Keratinocyte (primary cell): ENCODE results near the gene WBP1L.
"Not testable (repeated sequence)": the region's sequence is repeated elsewhere in the genome, so short reads cannot be mapped to it uniquely, and the experiment has no call there.

Experiments used
- CTCF ChIP-seq, 3 experiments: IDR thresholded peaks in 1 of 3; conservative IDR thresholded peaks in 1 of 3; optimal IDR thresholded peaks in 1 of 3; 2 replicates in 2 of 3; 3 replicates in 1 of 3; pipeline versions ENCODE3 to v1.5.1; 2011; ENCODE audit warnings: low read length in 3 of 3, mild to moderate bottlenecking in 3 of 3, moderate library complexity in 2 of 3, control low read depth in 1 of 3, inconsistent platforms in 1 of 3; ENCODE audit not compliant: insufficient read depth in 2 of 3; ENCODE audit errors: extremely low read depth in 1 of 3
- EZH2 ChIP-seq: IDR thresholded peaks from one replicate; pipeline ENCODE4 v1.6.1; 2012; ENCODE audit warnings: inconsistent platforms, mild to moderate bottlenecking, low read length, moderate library complexity

- not testable (repeated sequence) for TF ChIP-seq CTCF (optimal IDR thresholded peaks at IDR 0.05 in 1 of 3, IDR thresholded peaks at IDR 0.05 in 1 of 3, conservative IDR thresholded peaks at IDR 0.05 in 1 of 3; ENCODE audit: extremely low read depth in 1 of 3, insufficient read depth in 2 of 3, low read length in 3 of 3); EZH2
Measured at GRCh38 chr10:102695401-102695800, 48.3 kb upstream of the WBP1L start.
